H1 (cell line): Measurements from ENCODE around the gene PRSS53. TPM values are rescaled to one million over a fixed set of nuclear protein-coding genes. Genes with fewer than 3 reads are reported as not detected.
"Not testable (repeated sequence)": the region's sequence is repeated elsewhere in the genome, so short reads cannot be mapped to it uniquely, and the experiment has no call there.

Source experiments
- CTCF ChIA-PET: fragments of 300-600 bp; sonication (Branson Sonifier 250); formaldehyde crosslinking; loops from one replicate; lab custom pipeline; 2021; ENCODE audit not compliant: partially characterized antibody; lab: Charles Lee
- POLR2A ChIA-PET: fragments of 300-600 bp; sonication (Branson Sonifier 250); formaldehyde crosslinking; loops from one replicate; lab custom pipeline; 2021; ENCODE audit warnings: inconsistent platforms; ENCODE audit not compliant: partially characterized antibody; lab: Charles Lee
- DNase-seq, 2 experiments: peaks; one replicate each; pipeline versions ENCODE4 v3.0.0 to v3.0.0-alpha.2; 2010 to 2022; ENCODE audit warnings: low spot score in 2 of 2, low read depth in 1 of 2, mixed read lengths in 1 of 2
- FAIRE-seq: peaks from 2 replicates; lab custom pipeline; 2011; peaks lifted over from hg19 to GRCh38; lab: Jason Lieb, UNC
- H2AFZ ChIP-seq: 2 replicates; pipeline ENCODE4 v1.8.1; 2012; ENCODE audit warnings: low read length, inconsistent platforms
- H2AK5ac ChIP-seq: 2 replicates; pipeline ENCODE4 v1.6.1; 2013; ENCODE audit warnings: low read depth, low read length
- H2BK120ac ChIP-seq: replicated peaks from 2 replicates; pipeline ENCODE3; 2013; ENCODE audit warnings: low read depth, low read length, inconsistent platforms
- H2BK12ac ChIP-seq: 2 replicates; pipeline ENCODE4 v1.6.1; 2013; ENCODE audit warnings: low read depth, low read length
- H2BK15ac ChIP-seq: 2 replicates; pipeline ENCODE4 v1.6.1; 2013; ENCODE audit warnings: low read length
- H2BK20ac ChIP-seq: 2 replicates; pipeline ENCODE4 v1.6.1; 2013; ENCODE audit warnings: low read length
- H2BK5ac ChIP-seq: 2 replicates; pipeline ENCODE4 v1.6.1; 2013; ENCODE audit warnings: low read depth, low read length
- H3K14ac ChIP-seq: 2 replicates; pipeline ENCODE4 v1.6.1; 2013; ENCODE audit warnings: inconsistent platforms; ENCODE audit not compliant: insufficient read length
- H3K18ac ChIP-seq: 2 replicates; pipeline ENCODE4 v1.6.1; 2013; ENCODE audit warnings: low read length; ENCODE audit errors: extremely low read depth
- H3K23ac ChIP-seq: 2 replicates; pipeline ENCODE4 v1.6.1; 2013; ENCODE audit warnings: inconsistent platforms; ENCODE audit not compliant: insufficient read length
- H3K23me2 ChIP-seq: 2 replicates; pipeline ENCODE4 v1.6.1; 2013; ENCODE audit warnings: low read depth, low read length
- H3K27ac ChIP-seq: 2 replicates; pipeline ENCODE4 v1.6.1; 2011; ENCODE audit warnings: low read depth, low read length, inconsistent platforms
- H3K27me3 ChIP-seq, 4 experiments: replicated peaks in 1 of 4; 1 replicate in 1 of 4; 2 replicates in 3 of 4; pipeline versions ENCODE4 v1.6.1 to v1.8.1; 2011 to 2013; ENCODE audit warnings: low read length in 3 of 4, mild to moderate bottlenecking in 3 of 4, inconsistent platforms in 2 of 4, mixed read lengths in 2 of 4, moderate library complexity in 1 of 4; ENCODE audit not compliant: control insufficient read depth in 3 of 4, insufficient read depth in 3 of 4; ENCODE audit errors: extremely low read depth in 1 of 4
- H3K36me3 ChIP-seq, 4 experiments: 2 replicates each; pipeline versions ENCODE4 v1.6.1 to v1.8.1; 2011 to 2013; ENCODE audit warnings: mild to moderate bottlenecking in 4 of 4, low read length in 3 of 4, moderate library complexity in 2 of 4, control low read depth in 1 of 4, inconsistent platforms in 1 of 4; ENCODE audit not compliant: insufficient read depth in 4 of 4, control insufficient read depth in 2 of 4
- H3K4ac ChIP-seq: replicated peaks from 2 replicates; pipeline ENCODE3; 2013; ENCODE audit warnings: low read length, low read depth, mixed read lengths, inconsistent platforms; ENCODE audit not compliant: insufficient read length
- H3K4me1 ChIP-seq, 4 experiments: replicated peaks in 1 of 4; 1 replicate in 1 of 4; 2 replicates in 3 of 4; pipeline versions ENCODE4 v1.6.1 to v1.8.1; 2011 to 2013; ENCODE audit warnings: low read length in 3 of 4, inconsistent platforms in 2 of 4, mixed read lengths in 1 of 4; ENCODE audit not compliant: insufficient read depth in 4 of 4, control insufficient read depth in 3 of 4
- H3K4me2 ChIP-seq, 2 experiments: 2 replicates each; pipeline versions ENCODE4 v1.6.1 to v1.8.1; 2011 to 2013; ENCODE audit warnings: low read depth in 2 of 2, low read length in 2 of 2, control low read depth in 1 of 2, inconsistent platforms in 1 of 2, mild to moderate bottlenecking in 1 of 2; ENCODE audit not compliant: insufficient read depth in 1 of 2
- H3K4me3 ChIP-seq, 4 experiments: fragments of 200-600, 300-600 bp in 1 of 4; sonication (generic), shearing (Covaris generic), sonication (Bioruptor Twin) in 1 of 4; 2 replicates each; pipeline versions ENCODE4 v1.5.1 to v1.8.1; 2011 to 2016; ENCODE audit warnings: low read length in 4 of 4, low read depth in 3 of 4, control low read depth in 2 of 4, inconsistent platforms in 2 of 4, mild to moderate bottlenecking in 2 of 4, mixed read lengths in 1 of 4, moderate library complexity in 1 of 4; ENCODE audit not compliant: insufficient read depth in 2 of 4; ENCODE audit errors: extremely low read depth in 1 of 4
- H3K56ac ChIP-seq: replicated peaks from 2 replicates; pipeline ENCODE3; 2013; ENCODE audit warnings: low read depth, mild to moderate bottlenecking, mixed read lengths, low read length, inconsistent platforms; ENCODE audit not compliant: insufficient read length
- H3K79me1 ChIP-seq: 2 replicates; pipeline ENCODE4 v1.6.1; 2013; ENCODE audit warnings: low read depth, low read length, control low read depth
- H3K79me2 ChIP-seq, 2 experiments: 2 replicates each; pipeline versions ENCODE4 v1.6.1 to v1.8.1; 2012 to 2013; ENCODE audit warnings: low read length in 2 of 2, mild to moderate bottlenecking in 2 of 2, inconsistent platforms in 1 of 2; ENCODE audit not compliant: insufficient read depth in 2 of 2, control insufficient read depth in 1 of 2
- H3K9ac ChIP-seq, 4 experiments: replicated peaks in 1 of 4; 1 replicate in 1 of 4; 2 replicates in 3 of 4; pipeline versions ENCODE4 v1.6.1 to v1.8.1; 2011 to 2013; ENCODE audit warnings: low read depth in 3 of 4, low read length in 3 of 4, control low read depth in 2 of 4, mild to moderate bottlenecking in 2 of 4, moderate library complexity in 2 of 4, inconsistent platforms in 1 of 4; ENCODE audit errors: extremely low read depth in 1 of 4
- H3K9me3 ChIP-seq, 2 experiments: 2 replicates each; pipeline versions ENCODE4 v1.6.1 to v1.8.1; 2012 to 2013; ENCODE audit warnings: mild to moderate bottlenecking in 2 of 2, moderate library complexity in 2 of 2, control low read depth in 1 of 2, inconsistent platforms in 1 of 2, low read depth in 1 of 2, low read length in 1 of 2, mixed read lengths in 1 of 2; ENCODE audit not compliant: insufficient read depth in 2 of 2
- H4K20me1 ChIP-seq, 2 experiments: replicated peaks in 1 of 2; 2 replicates each; pipeline versions ENCODE3 to v1.8.1; 2011 to 2013; ENCODE audit warnings: inconsistent platforms in 2 of 2, low read length in 2 of 2, mild to moderate bottlenecking in 1 of 2; ENCODE audit not compliant: insufficient read depth in 2 of 2, control insufficient read depth in 1 of 2
- H4K5ac ChIP-seq: 2 replicates; pipeline ENCODE4 v1.6.1; 2013; ENCODE audit warnings: low read length, low read depth, mixed read lengths, inconsistent platforms; ENCODE audit not compliant: insufficient read length
- H4K8ac ChIP-seq: 2 replicates; pipeline ENCODE4 v1.8.0; 2013; ENCODE audit warnings: mild to moderate bottlenecking, moderate library complexity, low read length, inconsistent platforms; ENCODE audit not compliant: insufficient read depth; ENCODE audit errors: extremely low read depth
- H4K91ac ChIP-seq: replicated peaks from 2 replicates; pipeline ENCODE3; 2013; ENCODE audit warnings: low read length, mixed read lengths, inconsistent platforms; ENCODE audit not compliant: insufficient read length
- WGBS, 2 experiments: shearing (Covaris generic) in 1 of 2; methylation state at CpG; one replicate each; pipeline versions ENCODE4 v1.1.6 to v1.1.7; 2013 to 2015; ENCODE audit warnings: low lambda C conversion rate in 2 of 2, mixed read lengths in 2 of 2, inconsistent platforms in 1 of 2, low coverage in 1 of 2, missing lambda C conversion rate in 1 of 2; ENCODE audit not compliant: insufficient replicate concordance in 2 of 2, insufficient coverage in 1 of 2, insufficient read length in 1 of 2; ENCODE audit errors: extremely low coverage in 1 of 2, missing lambda C conversion rate in 1 of 2; 5-methylcytosine and 5-hydroxymethylcytosine counted together
- polyA plus RNA-seq, 7 experiments: library from polyadenylated mRNA; depleted of rRNA in 3 of 7; stranded (reverse) in 5 of 7; unstranded in 2 of 7; fragments of >200 nt in 5 of 7; fragments of 200-250 nt in 2 of 7; gene quantifications; 1 replicate in 5 of 7; 2 replicates in 1 of 7; 4 replicates in 1 of 7; pipeline versions ENCODE4 v1.2.1 to v1.2.3, GENCODE V29; 2011 to 2013; ENCODE audit warnings: missing spikeins in 2 of 7, mixed read lengths in 2 of 7
- total RNA-seq: library from RNA; stranded (reverse); fragmentation: NEBNext Ultra II Directional; extraction: Animal tissue kit (Norgen Biotek cat#: 25700); gene quantifications from 2 replicates; pipeline ENCODE4 v1.2.1, GENCODE V29; 2021

Gene PRSS53
- total and polyA plus RNA-seq, 2 of the 8 experiments (the other 6 are each of a cell fraction or from before 2014, with no cell fraction given) = 1.7 to 2.6 TPM

DNA sequence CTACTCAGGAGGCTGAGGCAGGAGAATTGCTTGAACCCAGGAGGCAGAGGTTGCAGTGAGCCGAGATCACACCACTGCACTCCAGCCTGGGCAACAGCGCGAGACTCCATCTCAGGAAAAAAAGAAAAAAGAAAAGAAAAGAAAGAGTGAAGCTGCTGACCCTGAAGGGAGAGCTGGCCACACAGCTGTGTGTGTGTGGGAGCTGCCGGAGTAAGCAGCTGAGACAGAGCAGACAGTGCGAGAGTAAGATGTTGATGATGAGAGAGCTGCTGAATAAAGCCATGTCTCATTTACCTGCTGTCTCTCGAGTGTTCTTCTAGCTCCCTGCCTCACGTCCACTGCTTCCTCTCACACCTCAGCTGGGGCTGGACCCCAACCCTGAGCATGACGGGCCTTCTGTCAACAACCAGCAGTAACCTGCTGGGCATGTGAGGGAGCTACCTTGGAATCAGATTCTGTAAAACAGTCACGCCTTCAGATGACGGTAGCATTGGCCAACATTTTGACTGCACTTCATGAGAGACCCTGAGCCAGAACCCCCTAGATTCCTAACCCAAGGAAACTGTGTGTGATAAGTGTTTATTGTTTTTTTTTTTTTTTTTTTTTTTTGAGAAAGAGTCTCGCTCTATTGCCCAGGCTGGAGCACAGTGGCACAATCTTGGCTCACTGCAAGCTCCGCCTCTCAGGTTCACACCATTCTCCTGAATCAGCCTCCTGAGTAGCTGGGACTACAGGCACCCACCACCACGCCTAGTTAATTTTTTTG lies 12.3 kb upstream of the PRSS53 start:
- H3K18ac ChIP-seq, H3K9ac ChIP-seq, H3K79me1 ChIP-seq, H3K23ac ChIP-seq, H4K5ac ChIP-seq, H2AFZ ChIP-seq, H3K4me2 ChIP-seq, H4K8ac ChIP-seq, H3K14ac ChIP-seq, H4K20me1 ChIP-seq, H2BK12ac ChIP-seq, FAIRE-seq, H3K27me3 ChIP-seq, H2BK120ac ChIP-seq, H3K4ac ChIP-seq, DNase-seq, H2BK5ac ChIP-seq, H3K9me3 ChIP-seq, H3K79me2 ChIP-seq, H3K27ac ChIP-seq, H4K91ac ChIP-seq, H2AK5ac ChIP-seq, H2BK20ac ChIP-seq, H3K23me2 ChIP-seq, H3K36me3 ChIP-seq, H3K4me3 ChIP-seq, H2BK15ac ChIP-seq, H3K4me1 ChIP-seq, H3K56ac ChIP-seq: not testable (repeated sequence)
- ChIA-PET POLR2A (interaction anchor here (0.7 to 3.0 kb wide), 9 partner anchors 10 to 79 kb away, joined by 3 to 16 read pairs (median 3); partner anchors contain the start of genes FUS, KAT8 and ZNF668), CTCF (interaction anchor here (0.6 to 1.9 kb wide), 10 partner anchors 8 to 185 kb away, joined by 3 to 7 read pairs (median 4); partner anchors contain the start of gene KAT8)
- 84% methylated on average over 12 of the region's 13 CpGs; no CpG with 5 or more reads in 1 of the 2 experiments for WGBS, 2 experiments
